IMR-90 (cell line): ENCODE data around the gene SLC6A2. TPM values are rescaled to one million over a fixed set of nuclear protein-coding genes. Genes with fewer than 3 reads are reported as not detected.

ENCODE experiments used
- ATAC-seq: fragments of 200-7000 bp; cut with Tn5 transposase; 2 replicates; pipeline ENCODE4 v1.9.1; 2020; ENCODE audit warnings: low read depth, mild to moderate bottlenecking, moderate library complexity
- BruUV-seq: library from RNA; stranded (reverse); fragments of 400-500 nt; replicated peaks from 2 replicates; lab custom pipeline; 2021; lab: Mats Ljungman, UMichigan
- CTCF ChIA-PET: fragments of 300-600 bp; formaldehyde crosslinking; extraction: SDS; loops from one replicate; lab custom pipeline; 2021; ENCODE audit warnings: antibody characterized with exemption; lab: Yijun Ruan, JAX
- POLR2A ChIA-PET: fragments of 300-600 bp; sonication (Branson Sonifier 250); formaldehyde crosslinking; loops from one replicate; lab custom pipeline; 2022; ENCODE audit warnings: antibody characterized with exemption; ENCODE audit not compliant: unreplicated experiment; lab: Charles Lee
- DNase-seq: peaks from one replicate; pipeline ENCODE4 v3.0.0; 2013
- H2AFZ ChIP-seq: replicated peaks from 2 replicates; pipeline ENCODE3; 2013; ENCODE audit warnings: low read length, mild to moderate bottlenecking; ENCODE audit not compliant: poor library complexity
- H2AK5ac ChIP-seq: 2 replicates; pipeline ENCODE4 v1.6.1; 2013; ENCODE audit warnings: low read depth, low read length, inconsistent platforms
- H2AK9ac ChIP-seq: replicated peaks from 2 replicates; pipeline ENCODE3; 2013; ENCODE audit warnings: mild to moderate bottlenecking, low read depth, low read length, moderate library complexity; ENCODE audit not compliant: poor library complexity
- H2BK120ac ChIP-seq: 2 replicates; pipeline ENCODE4 v1.6.1; 2013; ENCODE audit warnings: low read depth, low read length, inconsistent platforms
- H2BK15ac ChIP-seq: 3 replicates; pipeline ENCODE4 v1.6.1; 2013; ENCODE audit warnings: low read depth, low read length, inconsistent platforms
- H2BK20ac ChIP-seq: 2 replicates; pipeline ENCODE4 v1.6.1; 2013; ENCODE audit warnings: low read depth, mild to moderate bottlenecking, inconsistent platforms, low read length, moderate library complexity
- H2BK5ac ChIP-seq: 2 replicates; pipeline ENCODE4 v1.6.1; 2013; ENCODE audit warnings: mild to moderate bottlenecking, low read depth, low read length, inconsistent platforms; ENCODE audit not compliant: poor library complexity, severe bottlenecking
- H3K14ac ChIP-seq: replicated peaks from 2 replicates; pipeline ENCODE4 v1.6.1; 2013; ENCODE audit warnings: low read depth, low read length, inconsistent platforms
- H3K18ac ChIP-seq: 2 replicates; pipeline ENCODE4 v1.6.1; 2013; ENCODE audit warnings: low read depth, low read length, control low read depth
- H3K23ac ChIP-seq: 2 replicates; pipeline ENCODE4 v1.6.1; 2013; ENCODE audit warnings: low read depth, low read length, inconsistent platforms
- H3K27ac ChIP-seq: 2 replicates; pipeline ENCODE4 v1.5.1; 2013; ENCODE audit warnings: mild to moderate bottlenecking, control low read depth, low read length; ENCODE audit not compliant: insufficient read depth
- H3K27me3 ChIP-seq: 2 replicates; pipeline ENCODE4 v1.6.1; 2013; ENCODE audit warnings: low read length; ENCODE audit not compliant: control insufficient read depth, insufficient read depth
- H3K36me3 ChIP-seq: 2 replicates; pipeline ENCODE4 v1.6.1; 2013; ENCODE audit warnings: low read length, mixed read lengths; ENCODE audit not compliant: control insufficient read depth, insufficient read depth
- H3K4ac ChIP-seq: 2 replicates; pipeline ENCODE4 v1.6.1; 2013; ENCODE audit warnings: low read depth, low read length, inconsistent platforms
- H3K4me1 ChIP-seq: 2 replicates; pipeline ENCODE4 v1.6.1; 2013; ENCODE audit warnings: low read length, mixed read lengths; ENCODE audit not compliant: control insufficient read depth, insufficient read depth
- H3K4me2 ChIP-seq: 2 replicates; pipeline ENCODE4 v1.6.1; 2013; ENCODE audit warnings: low read depth, mild to moderate bottlenecking, control low read depth, low read length, moderate library complexity
- H3K4me3 ChIP-seq: 2 replicates; pipeline ENCODE4 v1.5.1; 2013; ENCODE audit warnings: low read depth, mild to moderate bottlenecking, control low read depth, low read length, moderate library complexity; ENCODE audit not compliant: insufficient read depth
- H3K56ac ChIP-seq: 2 replicates; pipeline ENCODE4 v1.6.1; 2013; ENCODE audit warnings: low read length, inconsistent platforms; ENCODE audit not compliant: insufficient read depth; ENCODE audit errors: extremely low read depth
- H3K79me1 ChIP-seq, 2 experiments: 2 replicates each; pipeline ENCODE4 v1.6.1; 2013; ENCODE audit warnings: low read length in 2 of 2, inconsistent platforms in 1 of 2, low read depth in 1 of 2
- H3K9ac ChIP-seq: 2 replicates; pipeline ENCODE4 v1.6.1; 2013; ENCODE audit warnings: low read depth, low read length, control low read depth
- H3K9me1 ChIP-seq: 2 replicates; pipeline ENCODE4 v1.6.1; 2013; ENCODE audit warnings: low read length, inconsistent platforms; ENCODE audit not compliant: insufficient read depth
- H3K9me3 ChIP-seq: 2 replicates; pipeline ENCODE4 v1.6.1; 2013; ENCODE audit warnings: low read length; ENCODE audit not compliant: control insufficient read depth, insufficient read depth
- H4K20me1 ChIP-seq: 2 replicates; pipeline ENCODE4 v1.6.1; 2013; ENCODE audit warnings: low read length, inconsistent platforms; ENCODE audit not compliant: insufficient read depth
- H4K5ac ChIP-seq: 2 replicates; pipeline ENCODE4 v1.6.1; 2013; ENCODE audit warnings: mild to moderate bottlenecking, low read depth, low read length, control low read depth
- H4K8ac ChIP-seq, 2 experiments: 2 replicates each; pipeline ENCODE4 v1.6.1; 2013; ENCODE audit warnings: low read depth in 2 of 2, low read length in 2 of 2, control low read depth in 1 of 2, inconsistent platforms in 1 of 2
- H4K91ac ChIP-seq: 2 replicates; pipeline ENCODE4 v1.6.1; 2013; ENCODE audit warnings: low read depth, low read length, inconsistent platforms; ENCODE audit not compliant: insufficient read depth
- BHLHE40 ChIP-seq: fragments of 150-350 bp; IDR thresholded peaks from 2 replicates; pipeline ENCODE4 v1.6.1; 2016; ENCODE audit warnings: mild to moderate bottlenecking, low read depth, low read length
- CEBPB ChIP-seq: IDR thresholded peaks from 2 replicates; pipeline ENCODE4 v1.6.1; 2012; ENCODE audit warnings: low read depth, low read length, improper control_type of control experiment
- FOS ChIP-seq: fragments of 150-350 bp; IDR thresholded peaks from 2 replicates; pipeline ENCODE4 v1.6.1; 2016; ENCODE audit warnings: low read depth, low read length
- MAFK ChIP-seq: IDR thresholded peaks from 2 replicates; pipeline ENCODE4 v1.6.1; 2012; ENCODE audit warnings: low read depth, low read length, improper control_type of control experiment
- MAZ ChIP-seq: IDR thresholded peaks from 2 replicates; pipeline ENCODE4 v1.6.1; 2012; ENCODE audit warnings: low read depth, mild to moderate bottlenecking, low read length, improper control_type of control experiment, moderate library complexity, borderline replicate concordance
- MXI1 ChIP-seq: IDR thresholded peaks from 2 replicates; pipeline ENCODE4 v1.6.1; 2012; ENCODE audit warnings: low read depth, mild to moderate bottlenecking, low read length, moderate library complexity, borderline replicate concordance
- NFE2L2 ChIP-seq: fragments of 150-350 bp; IDR thresholded peaks from 2 replicates; pipeline ENCODE4 v1.6.1; 2016; ENCODE audit warnings: low read depth, mild to moderate bottlenecking, low read length
- RCOR1 ChIP-seq: IDR thresholded peaks from 2 replicates; pipeline ENCODE4 v1.6.1; 2012; ENCODE audit warnings: mild to moderate bottlenecking, low read length, improper control_type of control experiment; ENCODE audit not compliant: insufficient replicate concordance
- RFX5 ChIP-seq: IDR thresholded peaks from 2 replicates; pipeline ENCODE4 v1.8.0; 2012; ENCODE audit warnings: low read depth, mild to moderate bottlenecking, low read length, moderate library complexity
- WGBS, 2 experiments: methylation state at CpG; one replicate each; pipeline versions ENCODE4 v1.1.5 to v1.1.7; 2013; ENCODE audit warnings: missing lambda C conversion rate in 2 of 2; ENCODE audit not compliant: insufficient read length in 1 of 2; ENCODE audit errors: extremely low coverage in 2 of 2; 5-methylcytosine and 5-hydroxymethylcytosine counted together
- dilution Hi-C: fragments of 300-500 bp; cut with HindIII; formaldehyde crosslinking; loops from one replicate; pipeline ENCODE4 v1.14.3; 2018; ENCODE audit warnings: low sequenced_read_pairs; ENCODE audit not compliant: unreplicated experiment
- in situ Hi-C: fragments of 300-500 bp; cut with MboI; formaldehyde crosslinking; loops from 3 replicates; pipeline ENCODE4 v1.14.3; 2019; ENCODE audit warnings: low sequenced_read_pairs, inconsistent platforms, mixed read lengths
- intact Hi-C: fragments of 100-400 bp; cut with micrococcal nuclease; formaldehyde crosslinking; loops from 2 replicates; pipeline ENCODE4 v1.10.0; 2022
- polyA plus RNA-seq, 3 experiments: library from polyadenylated mRNA; depleted of rRNA; stranded (reverse); fragments of >200 nt; gene quantifications; 2 replicates each; pipeline ENCODE4 v1.2.3, GENCODE V29; 2012; ENCODE audit warnings: low replicate concordance in 1 of 3
- total RNA-seq: library from RNA; depleted of rRNA; stranded (reverse); fragments of >200 nt; gene quantifications from 2 replicates; pipeline ENCODE4 v1.2.3, GENCODE V29; 2012

The SLC6A2 gene
- total and polyA plus RNA-seq, 2 of the 4 experiments (the other 2 are of a cell fraction), result not detected

DNA sequence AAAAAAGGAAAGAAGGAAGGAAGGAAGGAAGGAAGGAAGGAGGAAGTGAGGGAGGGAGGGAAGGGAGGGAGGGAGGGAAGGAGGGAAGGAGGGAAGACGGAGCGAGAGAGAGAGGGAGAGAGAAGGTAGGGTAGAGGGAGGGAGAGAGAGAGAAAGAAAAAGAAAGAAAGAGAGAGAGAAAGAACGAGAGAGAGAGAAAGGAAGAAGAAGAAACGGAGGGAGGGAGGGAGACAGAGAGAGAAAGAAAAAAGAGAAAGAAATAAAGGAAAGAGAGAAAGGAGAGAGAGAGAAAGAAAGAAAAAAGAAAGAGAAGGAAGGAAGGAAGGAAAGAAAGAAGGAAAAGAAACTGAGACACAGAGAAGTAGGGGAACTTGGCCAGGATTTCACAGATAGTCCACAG, 8.4 kb upstream of the SLC6A2 start:
- Histone ChIP-seq H2BK20ac (no peak overlapping the region), H2BK120ac (no peak overlapping the region), H3K4me3 (no peak overlapping the region), H2AK9ac (no peak overlapping the region), H3K56ac (no peak overlapping the region), H3K36me3 (no peaks in the 10 kb centered on the region), H3K4ac (no peak overlapping the region), H3K18ac (no peak overlapping the region), H3K27ac (no peak overlapping the region), H2BK5ac (no peak overlapping the region), H3K4me1 (no peaks in the 10 kb centered on the region), H2AFZ (no peak overlapping the region), H2BK15ac (no peak overlapping the region), H3K79me1 (no peaks in the 10 kb centered on the region), H4K5ac (no peak overlapping the region), H3K9ac (no peak overlapping the region), H2AK5ac (no peak overlapping the region), H3K4me2 (no peak overlapping the region), H3K9me1 (no peaks in the 10 kb centered on the region), H4K8ac (no peak overlapping the region), H3K23ac (no peak overlapping the region), H3K27me3 (peaks cover 65% of the 10 kb centered on the region), H4K91ac (no peak overlapping the region), H3K9me3 (no peaks in the 10 kb centered on the region), H3K14ac (no peak overlapping the region), H4K20me1 (no peaks in the 10 kb centered on the region)
- intact Hi-C loops (no loop called here), in situ Hi-C loops (loop anchor here (10.0 kb wide), 1 partner anchor 183 kb away; no protein-coding TSS in a partner anchor), dilution Hi-C loops (no loop called here)
- TF ChIP-seq MXI1 (no peak), FOS (no peak), NFE2L2 (no peak), CEBPB (no peak), MAFK (no peak), RFX5 (no peak), RCOR1 (no peak), MAZ (no peak), BHLHE40 (no peak)
- DNase-seq, result no peak
- CTCF ChIA-PET, result interaction anchor here (1.8 kb wide), 1 partner anchor 12 kb away, joined by 11 read pairs; no protein-coding TSS in a partner anchor
- BruUV-seq, result no TSS peak
- POLR2A ChIA-PET, result no interaction called here
- no peak for ATAC-seq
- WGBS, 2 experiments, result 64 to 100% methylated on average over 2 to 4 of the region's 4 CpGs
